GM12892 (cell line): ENCODE data around the gene CSNK1D.

Experiments used
- POLR2A ChIP-seq: IDR thresholded peaks from 2 replicates; pipeline ENCODE4 v1.6.1; 2011; ENCODE audit warnings: low read depth, low read length, control low read depth
- TAF1 ChIP-seq: IDR thresholded peaks from 2 replicates; pipeline ENCODE4 v1.6.1; 2011; ENCODE audit warnings: low read depth, mild to moderate bottlenecking, control low read depth, low read length, borderline replicate concordance

DNA sequence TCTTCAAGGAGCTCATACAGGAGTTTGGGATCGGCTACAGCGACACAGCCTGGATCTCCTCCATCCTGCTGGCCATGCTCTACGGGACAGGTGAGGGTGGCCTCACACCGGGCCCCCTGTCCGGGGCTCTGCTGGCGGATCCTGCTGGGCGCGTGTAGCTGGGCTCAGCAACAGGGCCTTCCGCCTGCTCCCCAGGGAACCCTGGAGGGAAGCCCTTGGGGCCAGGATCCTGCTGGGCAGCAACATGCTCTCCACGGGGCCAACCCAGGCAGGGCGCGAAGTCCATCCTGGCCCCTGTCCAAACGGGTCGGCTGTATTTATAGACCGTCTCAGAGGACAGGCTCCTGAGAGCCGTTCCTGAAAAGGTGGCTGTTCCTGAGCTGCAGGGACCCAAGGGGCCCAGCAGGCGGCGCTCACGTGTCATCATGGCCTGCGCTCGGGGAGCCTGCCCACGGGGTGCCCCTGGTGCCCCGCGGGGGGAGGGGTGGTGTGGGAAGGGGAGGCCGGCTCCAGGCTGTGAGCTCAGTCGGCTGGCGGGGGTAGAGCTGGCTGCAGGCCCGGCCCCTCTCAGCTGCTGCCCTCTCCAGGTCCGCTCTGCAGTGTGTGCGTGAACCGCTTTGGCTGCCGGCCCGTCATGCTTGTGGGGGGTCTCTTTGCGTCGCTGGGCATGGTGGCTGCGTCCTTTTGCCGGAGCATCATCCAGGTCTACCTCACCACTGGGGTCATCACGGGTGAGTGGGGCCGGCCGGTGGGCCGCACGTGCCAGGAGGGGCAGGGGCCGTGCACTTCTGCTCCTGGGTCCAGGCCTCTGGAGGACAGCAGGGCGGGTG is 37.1 kb downstream of the CSNK1D start:
- TF ChIP-seq POLR2A (no peak), TAF1 (no peak)
